Retinal pigment epithelial cell (primary cell): ENCODE measurements around the gene PLPP7.

Experiments
- DNase-seq: peaks from one replicate; pipeline ENCODE4 v3.0.0-alpha.2; 2010; ENCODE audit warnings: low read depth
- H3K4me3 ChIP-seq: 2 replicates; pipeline ENCODE4 v1.5.1; 2011; ENCODE audit warnings: mild to moderate bottlenecking, low read length, control low read depth, moderate library complexity
- CTCF ChIP-seq: conservative IDR thresholded peaks from 2 replicates; pipeline ENCODE4 v1.5.1; 2011; ENCODE audit warnings: low read depth, low read length, control low read depth, inconsistent platforms

PLPP7 gene

GRCh38 chr9:131275332-131276093 is 14.0 kb upstream of the PLPP7 start:
- no peak overlapping the region for H3K4me3 ChIP-seq
- no peak for DNase-seq
- TF ChIP-seq CTCF, result no peak

GRCh38 chr9:131276094-131276888 is 13.2 kb upstream of the PLPP7 start, which contains the start of gene FAM78A:
Gene FAM78A (minus strand): TSS chr9:131276510. CDS start chr9:131276179, 331 bp downstream.
- DNase-seq, result no peak
- TF ChIP-seq CTCF, result no peak
- no peak within 1 kb of the TSS for H3K4me3 ChIP-seq

GRCh38 chr9:131276891-131277286 is 12.6 kb upstream of the PLPP7 start:
- DNase-seq, result no peak
- no peak for TF ChIP-seq CTCF
- H3K4me3 ChIP-seq, result no peak overlapping the region

- peak overlapping the region; percentile 22 for H3K4me3 ChIP-seq
- no peak for TF ChIP-seq CTCF
- no peak for DNase-seq
These were observed 12.1 kb upstream of the PLPP7 start for GRCh38 chr9:131277287-131277909.

- peak overlapping the region; percentile 24 for H3K4me3 ChIP-seq
- TF ChIP-seq CTCF, result no peak
- DNase-seq, result peak; percentile 43
These were observed 11.4 kb upstream of the PLPP7 start for GRCh38 chr9:131277910-131278701.

GRCh38 chr9:131278702-131279111 is 10.8 kb upstream of the PLPP7 start:
- no peak overlapping the region for H3K4me3 ChIP-seq
- TF ChIP-seq CTCF, result no peak
- DNase-seq, result no peak
